Heart left ventricle (tissue), 13 donors: Measurements from ENCODE around the gene CMC2.

Experiments used
- CTCF ChIP-seq, 12 donors: fragments of 200-600 bp; sonication (generic) in 4 of 12; IDR thresholded peaks; one replicate each; pipeline versions ENCODE4 v1.5.0 to v1.8.0; 2018 to 2022; ENCODE audit warnings: antibody characterized with exemption in 12 of 12, mild to moderate bottlenecking in 5 of 12
- POLR2A ChIP-seq, 2 donors: fragments of 450-650 bp; IDR thresholded peaks; one replicate each; pipeline ENCODE4 v1.6.1; 2017; ENCODE audit warnings: antibody characterized with exemption in 2 of 2, mild to moderate bottlenecking in 2 of 2, moderate library complexity in 2 of 2
- donor health status: ischemic (EF 13 %, LVEDD 7.1; RV severe dilation, severe dysfunction).
- donor health status: DM: no; HTN: yes; CAD: no.
- donor health status: DM: no; HTN: no; CAD: no.
- donor health status: ischemic (EF 25% LVEDD 6.9; RV normal size, moderate dysfunction).
- donor health status: ischemic (EF 25% LVEDD 5.7; RV mildly dilated, moderate dysfunction).
- donor health status: ischemic (EF 35%, LVEDD 5.7; RV mildly dilated, moderate dysfunction).
- donor health status: nonischemic (EF 11% LVEDD 7.7; RV severe dilation, severe dysfunction).
- donor health status: DM: yes; HTN: yes; CAD: no.
- donor health status: PGD.
- donor health status: ischemic (EF 29% LVEDD 5.4; RV normal size, mild dysfunction).
- donor health status: nonischemic (EF 23%, LVEDD 6.1; RV moderate dilation, normal function).

GRCh38 chr16:80938004-80938878, 68.4 kb downstream of the CMC2 start:
- no peak for TF ChIP-seq CTCF (IDR thresholded peaks at IDR 0.05)
- TF ChIP-seq POLR2A (IDR thresholded peaks at IDR 0.05), result no peak
